ENCODE results near the gene BEST1.
A peak's percentile ranks its signal among the peaks of the same experiment; 100 is the strongest.

BEST1 gene

GRCh38 chr11:61922539-61922938, 27.6 kb upstream of the BEST1 start:
- H3K4me3 ChIP-seq (ENCODE audit: low read depth, low read length): no peak overlapping the region
- no peak overlapping the region for H3K18ac ChIP-seq (ENCODE audit: low read length)
- WGBS (ENCODE audit: extremely low coverage, insufficient coverage, insufficient read length): no CpG with 5 or more reads among the region's 6 CpGs
- H3K4me2 ChIP-seq (ENCODE audit: low read length): no peak overlapping the region
- H3K27ac ChIP-seq (ENCODE audit: low read depth, low read length): no peak overlapping the region
- H3K4me1 ChIP-seq (ENCODE audit: control insufficient read depth in 1 of 2, insufficient read depth in 2 of 2, low read length in 2 of 2): peaks cover 17 to 21% of the 10 kb centered on the region in 2 experiments
- H3K27me3 ChIP-seq (ENCODE audit: insufficient read depth, low read length): peaks cover 10% of the 10 kb centered on the region
- H3K14ac ChIP-seq (ENCODE audit: low read length): no peak overlapping the region
- peaks cover 5% of the 10 kb centered on the region for H3K79me1 ChIP-seq (ENCODE audit: low read length)
- no peak overlapping the region for H2BK12ac ChIP-seq (ENCODE audit: low read length)
- H4K91ac ChIP-seq (ENCODE audit: low read depth, low read length): no peak overlapping the region
- DNase-seq: no peak
- no peak overlapping the region for H2AK5ac ChIP-seq (ENCODE audit: low read length)
- no peak overlapping the region for H3K9ac ChIP-seq (ENCODE audit: low read length)
- H3K36me3 ChIP-seq (ENCODE audit: control insufficient read depth in 1 of 2, insufficient read depth in 2 of 2, low read length in 2 of 2): no peaks in the 10 kb centered on the region
- no peak overlapping the region for H4K12ac ChIP-seq (ENCODE audit: low read depth, low read length)
- H2AFZ ChIP-seq (ENCODE audit: insufficient read depth, low read length, poor library complexity): no peak overlapping the region
- H3K23ac ChIP-seq (ENCODE audit: low read length): no peak overlapping the region
- H3K79me2 ChIP-seq (ENCODE audit: control insufficient read depth, insufficient read depth, low read length, poor library complexity): no peaks in the 10 kb centered on the region
- H2BK5ac ChIP-seq (ENCODE audit: low read depth, low read length, poor library complexity): no peak overlapping the region
- peak overlapping the region; percentile 14 for H2BK120ac ChIP-seq (ENCODE audit: insufficient read depth, low read length, poor library complexity)
- H3K9me3 ChIP-seq (ENCODE audit: insufficient read depth, low read depth, low read length): peaks cover 3% of the 10 kb centered on the region
- no peak overlapping the region for H4K8ac ChIP-seq (ENCODE audit: low read depth, low read length)
- no peak overlapping the region for H3K4ac ChIP-seq (ENCODE audit: low read depth, low read length)

- DNase-seq: peak; percentile 36 to 48
- H4K12ac ChIP-seq (ENCODE audit: low read depth, low read length): no peak overlapping the region
- H3K9ac ChIP-seq (ENCODE audit: low read length): no peak overlapping the region
- peaks cover 3% of the 10 kb centered on the region for H3K79me1 ChIP-seq (ENCODE audit: low read length)
- H2BK120ac ChIP-seq (ENCODE audit: insufficient read depth, low read length, poor library complexity): no peak overlapping the region
- H3K4me2 ChIP-seq (ENCODE audit: low read length): no peak overlapping the region
- peak overlapping the region; percentile 51 for H4K8ac ChIP-seq (ENCODE audit: low read depth, low read length)
- H3K9me3 ChIP-seq (ENCODE audit: insufficient read depth, low read depth, low read length): peaks cover 3% of the 10 kb centered on the region
- no peak overlapping the region for H3K18ac ChIP-seq (ENCODE audit: low read length)
- peaks cover 14 to 15% of the 10 kb centered on the region in 2 experiments for H3K4me1 ChIP-seq (ENCODE audit: control insufficient read depth in 1 of 2, insufficient read depth in 2 of 2, low read length in 2 of 2)
- H3K4ac ChIP-seq (ENCODE audit: low read depth, low read length): no peak overlapping the region
- no peaks in the 10 kb centered on the region for H3K79me2 ChIP-seq (ENCODE audit: control insufficient read depth, insufficient read depth, low read length, poor library complexity)
- H2AK5ac ChIP-seq (ENCODE audit: low read length): no peak overlapping the region
- H2BK5ac ChIP-seq (ENCODE audit: low read depth, low read length, poor library complexity): no peak overlapping the region
- H3K4me3 ChIP-seq (ENCODE audit: low read depth, low read length): no peak overlapping the region
- H3K23ac ChIP-seq (ENCODE audit: low read length): no peak overlapping the region
- WGBS (ENCODE audit: extremely low coverage, insufficient coverage, insufficient read length): no CpG with 5 or more reads among the region's 18 CpGs
- H3K14ac ChIP-seq (ENCODE audit: low read length): no peak overlapping the region
- peaks cover 2% of the 10 kb centered on the region for H3K27me3 ChIP-seq (ENCODE audit: insufficient read depth, low read length)
- H3K36me3 ChIP-seq (ENCODE audit: control insufficient read depth in 1 of 2, insufficient read depth in 2 of 2, low read length in 2 of 2): no peaks in the 10 kb centered on the region
- H3K27ac ChIP-seq (ENCODE audit: low read depth, low read length): no peak overlapping the region
- peak overlapping the region; percentile 32 for H2AFZ ChIP-seq (ENCODE audit: insufficient read depth, low read length, poor library complexity)
- no peak overlapping the region for H2BK12ac ChIP-seq (ENCODE audit: low read length)
- no peak overlapping the region for H4K91ac ChIP-seq (ENCODE audit: low read depth, low read length)
Measured at GRCh38 chr11:61923166-61924063, 26.7 kb upstream of the BEST1 start.

GRCh38 chr11:61924064-61924455, 26.1 kb upstream of the BEST1 start:
- Histone ChIP-seq H3K4ac (ENCODE audit: low read depth, low read length) (no peak overlapping the region), H3K18ac (ENCODE audit: low read length) (no peak overlapping the region), H3K4me1 (ENCODE audit: control insufficient read depth in 1 of 2, insufficient read depth in 2 of 2, low read length in 2 of 2) (peaks cover 14% of the 10 kb centered on the region in 2 experiments), H2BK5ac (ENCODE audit: low read depth, low read length, poor library complexity) (no peak overlapping the region), H2BK12ac (ENCODE audit: low read length) (no peak overlapping the region), H4K8ac (ENCODE audit: low read depth, low read length) (peak overlapping the region; percentile 9), H3K4me3 (ENCODE audit: low read depth, low read length) (no peak overlapping the region), H3K27me3 (ENCODE audit: insufficient read depth, low read length) (no peaks in the 10 kb centered on the region), H3K4me2 (ENCODE audit: low read length) (no peak overlapping the region), H2AFZ (ENCODE audit: insufficient read depth, low read length, poor library complexity) (no peak overlapping the region), H3K23ac (ENCODE audit: low read length) (no peak overlapping the region), H4K12ac (ENCODE audit: low read depth, low read length) (no peak overlapping the region), H3K79me1 (ENCODE audit: low read length) (peaks cover 3% of the 10 kb centered on the region), H2BK120ac (ENCODE audit: insufficient read depth, low read length, poor library complexity) (no peak overlapping the region), H3K36me3 (ENCODE audit: control insufficient read depth in 1 of 2, insufficient read depth in 2 of 2, low read length in 2 of 2) (no peaks in the 10 kb centered on the region), H4K91ac (ENCODE audit: low read depth, low read length) (no peak overlapping the region), H3K9me3 (ENCODE audit: insufficient read depth, low read depth, low read length) (peaks cover 3% of the 10 kb centered on the region), H2AK5ac (ENCODE audit: low read length) (no peak overlapping the region), H3K14ac (ENCODE audit: low read length) (no peak overlapping the region), H3K27ac (ENCODE audit: low read depth, low read length) (no peak overlapping the region), H3K79me2 (ENCODE audit: control insufficient read depth, insufficient read depth, low read length, poor library complexity) (no peaks in the 10 kb centered on the region), H3K9ac (ENCODE audit: low read length) (no peak overlapping the region)
- no peak for DNase-seq
- no CpG with 5 or more reads among the region's 6 CpGs for WGBS (ENCODE audit: extremely low coverage, insufficient coverage, insufficient read length)

DNA sequence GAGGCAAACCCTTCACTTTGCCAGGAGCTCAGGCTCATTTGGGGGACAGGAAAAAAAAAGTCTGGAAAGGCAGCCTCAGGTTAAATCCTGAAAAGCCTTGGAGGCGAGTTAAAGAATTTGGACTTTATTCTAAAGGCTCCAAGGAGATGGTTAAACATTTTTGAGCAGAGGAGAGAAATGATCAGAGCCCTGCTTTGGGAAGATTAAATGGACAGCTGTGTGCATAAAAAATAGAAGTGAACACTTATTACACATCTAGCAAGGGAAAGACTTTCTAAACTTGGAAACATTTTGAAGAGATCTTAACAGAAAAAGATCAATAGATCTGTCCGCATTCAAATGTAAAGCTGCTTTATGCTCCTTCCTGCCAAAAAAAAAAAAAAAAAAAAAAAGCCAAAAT, 24.4 kb upstream of the BEST1 start:
- no CpG with 5 or more reads among the region's 2 CpGs for WGBS (ENCODE audit: extremely low coverage, insufficient coverage, insufficient read length)
- H2BK5ac ChIP-seq (ENCODE audit: low read depth, low read length, poor library complexity): no peak overlapping the region

More for the DNA sequence above, 24.4 kb upstream of the BEST1 start:
- Histone ChIP-seq H3K9me3 (ENCODE audit: insufficient read depth, low read depth, low read length) (no peaks in the 10 kb centered on the region), H3K79me1 (ENCODE audit: low read length) (peaks cover 3% of the 10 kb centered on the region), H3K36me3 (ENCODE audit: control insufficient read depth in 1 of 2, insufficient read depth in 2 of 2, low read length in 2 of 2) (no peaks in the 10 kb centered on the region), H3K4me1 (ENCODE audit: control insufficient read depth in 1 of 2, insufficient read depth in 2 of 2, low read length in 2 of 2) (peaks cover 14% of the 10 kb centered on the region in 2 experiments), H4K8ac (ENCODE audit: low read depth, low read length) (no peak overlapping the region), H3K9ac (ENCODE audit: low read length) (no peak overlapping the region), H3K14ac (ENCODE audit: low read length) (no peak overlapping the region), H3K23ac (ENCODE audit: low read length) (no peak overlapping the region), H2BK120ac (ENCODE audit: insufficient read depth, low read length, poor library complexity) (no peak overlapping the region), H3K18ac (ENCODE audit: low read length) (no peak overlapping the region), H3K4ac (ENCODE audit: low read depth, low read length) (no peak overlapping the region), H2BK12ac (ENCODE audit: low read length) (no peak overlapping the region), H3K4me2 (ENCODE audit: low read length) (no peak overlapping the region), H2AK5ac (ENCODE audit: low read length) (no peak overlapping the region), H2AFZ (ENCODE audit: insufficient read depth, low read length, poor library complexity) (no peak overlapping the region), H4K12ac (ENCODE audit: low read depth, low read length) (no peak overlapping the region), H3K79me2 (ENCODE audit: control insufficient read depth, insufficient read depth, low read length, poor library complexity) (no peaks in the 10 kb centered on the region), H3K27me3 (ENCODE audit: insufficient read depth, low read length) (no peaks in the 10 kb centered on the region), H4K91ac (ENCODE audit: low read depth, low read length) (no peak overlapping the region), H3K4me3 (ENCODE audit: low read depth, low read length) (no peak overlapping the region), H3K27ac (ENCODE audit: low read depth, low read length) (no peak overlapping the region)
- no peak for DNase-seq
